GM18861 (cell line): Measurements from ENCODE around the gene FAM228A.
A peak's percentile ranks its signal among the peaks of the same experiment; 100 is the strongest.
"Not testable (repeated sequence)": the region's sequence is repeated elsewhere in the genome, so short reads cannot be mapped to it uniquely, and the experiment has no call there.

Source experiments
- ATAC-seq: cut with Tn5 transposase; IDR thresholded peaks from one replicate; pipeline ENCODE4 v1.9.1; 2021; ENCODE audit not compliant: unreplicated experiment

Gene FAM228A

GRCh38 chr2:24190503-24190902 lies 15.7 kb downstream of the FAM228A start:
- ATAC-seq = no peak

- ATAC-seq = no peak
Measured at GRCh38 chr2:24191156-24191555, 16.3 kb downstream of the FAM228A start.

- no peak for ATAC-seq
Measured at GRCh38 chr2:24191848-24192247, 17.0 kb downstream of the FAM228A start.

- ATAC-seq = not testable (repeated sequence)
Measured at GRCh38 chr2:24197213-24197612, 22.4 kb downstream of the FAM228A start.

GRCh38 chr2:24199968-24200590 lies 25.2 kb downstream of the FAM228A start:
- no peak for ATAC-seq

GRCh38 chr2:24200799-24201198 lies 25.9 kb downstream of the FAM228A start:
- ATAC-seq = no peak

GRCh38 chr2:24203029-24203786 lies 28.4 kb downstream of the FAM228A start:
- no peak for ATAC-seq

- no peak for ATAC-seq
Measured at GRCh38 chr2:24203787-24204150, 28.9 kb downstream of the FAM228A start.

- no peak for ATAC-seq
Measured at GRCh38 chr2:24204505-24204904, 29.7 kb downstream of the FAM228A start.

GRCh38 chr2:24205131-24205530 lies 30.3 kb downstream of the FAM228A start:
- no peak for ATAC-seq

- no peak for ATAC-seq
Measured at GRCh38 chr2:24206242-24206641, 31.4 kb downstream of the FAM228A start.

GRCh38 chr2:24206714-24207113 lies 31.9 kb downstream of the FAM228A start:
- ATAC-seq = no peak

GRCh38 chr2:24207359-24207758 lies 32.5 kb downstream of the FAM228A start:
- ATAC-seq = no peak

- ATAC-seq = no peak
Measured at GRCh38 chr2:24208490-24208889, 33.6 kb downstream of the FAM228A start.

GRCh38 chr2:24209389-24210105 lies 34.7 kb downstream of the FAM228A start:
- no peak for ATAC-seq

GRCh38 chr2:24210106-24210455 lies 35.2 kb downstream of the FAM228A start:
- no peak for ATAC-seq

GRCh38 chr2:24210723-24211122 lies 35.9 kb downstream of the FAM228A start:
- no peak for ATAC-seq

- no peak for ATAC-seq
Measured at GRCh38 chr2:24211408-24211807, 36.6 kb downstream of the FAM228A start.

GRCh38 chr2:24214880-24215279 lies 40.0 kb downstream of the FAM228A start:
- ATAC-seq = peak; percentile 94

- ATAC-seq = no peak
Measured at GRCh38 chr2:24220554-24221291, 45.9 kb downstream of the FAM228A start.

GRCh38 chr2:24221343-24222050 lies 46.6 kb downstream of the FAM228A start:
- no peak for ATAC-seq
